ENCODE data around the gene WIPF3. TPM values are rescaled to one million over a fixed set of nuclear protein-coding genes. Genes with fewer than 3 reads are reported as not detected.

WIPF3 gene
- total RNA-seq, 1 experiment from 2014 or later, result not detected

DNA sequence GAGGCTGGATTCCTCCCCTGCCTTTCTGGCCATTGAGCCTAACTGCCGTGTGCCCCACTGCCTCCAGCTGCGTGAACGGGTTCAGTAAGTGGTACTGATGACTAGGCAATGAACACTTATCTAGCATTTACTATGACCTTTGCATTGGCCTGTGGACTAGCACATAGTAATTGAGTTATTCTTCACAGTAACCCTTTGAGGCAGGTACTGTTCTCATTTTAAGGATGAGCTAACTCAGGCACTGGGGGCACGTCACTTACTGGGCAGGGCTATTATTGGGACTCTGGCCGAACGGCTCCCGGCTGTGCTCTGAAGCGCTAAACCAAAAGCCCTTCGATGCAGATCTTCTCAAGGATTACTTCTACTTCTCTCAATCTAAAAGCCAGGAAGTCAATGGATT is 38.3 kb downstream of the WIPF3 start:
- DNase-seq (ENCODE audit: low spot score), result no peak

DNA sequence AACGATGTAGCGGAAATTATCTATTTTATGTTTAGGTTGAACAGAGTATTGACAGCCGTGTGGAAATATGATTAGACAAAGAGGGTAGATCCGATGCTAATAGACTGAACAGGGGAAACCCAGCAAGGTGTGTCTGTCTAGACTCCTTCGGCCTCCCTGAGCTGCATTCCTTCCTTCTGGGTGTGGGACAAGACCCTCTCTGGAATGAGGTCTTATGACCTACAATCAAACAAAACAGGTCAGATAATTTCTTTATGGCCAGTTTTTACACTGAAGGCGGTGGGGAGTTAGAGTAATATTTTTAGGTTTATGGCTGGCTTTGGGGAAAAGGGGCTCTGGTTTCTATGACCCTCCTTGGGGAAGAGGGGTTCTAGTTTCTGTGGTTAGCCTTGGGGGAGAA is 41.2 kb downstream of the WIPF3 start:
- no peak for DNase-seq (ENCODE audit: low spot score)

DNA sequence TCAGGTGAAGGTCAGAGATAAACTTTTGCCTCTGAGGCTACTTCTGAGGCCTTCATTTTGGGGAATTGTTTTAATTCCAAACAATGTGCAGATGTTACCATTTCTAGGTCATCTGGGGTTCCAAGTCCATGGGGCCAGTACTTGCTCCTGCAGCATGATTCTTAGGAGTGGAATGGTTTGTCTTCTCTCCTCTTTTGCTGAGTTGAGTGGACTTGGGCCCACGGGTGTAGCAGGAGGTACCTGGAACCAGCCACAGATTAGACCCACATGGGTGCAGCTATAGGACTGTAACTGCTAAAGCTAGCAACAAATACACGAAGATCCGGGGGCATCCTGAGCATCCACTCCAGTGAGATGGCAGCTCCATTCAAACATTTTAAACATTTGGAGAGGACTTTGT is 41.6 kb downstream of the WIPF3 start:
- DNase-seq (ENCODE audit: low spot score), result no peak

DNA sequence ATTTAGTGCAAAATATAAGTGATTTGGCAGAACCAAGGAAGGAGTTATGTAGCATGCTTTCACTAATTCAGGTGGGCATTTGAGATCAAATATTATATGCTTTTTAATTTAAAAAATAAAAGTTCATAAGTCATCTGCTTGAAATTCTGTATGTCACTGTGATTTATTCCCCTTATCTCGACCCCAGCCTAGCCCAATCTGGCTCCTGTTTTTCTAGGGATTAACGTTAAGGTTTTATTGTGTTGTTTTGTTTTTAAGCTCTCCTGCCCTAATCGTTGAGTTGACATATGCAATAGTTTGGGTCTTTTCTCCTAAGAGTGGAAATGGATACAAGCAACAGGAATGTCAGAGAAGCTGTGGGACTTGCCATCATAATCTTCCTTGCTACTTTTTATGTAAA is 42.6 kb downstream of the WIPF3 start:
- DNase-seq (ENCODE audit: low spot score), result no peak

DNA sequence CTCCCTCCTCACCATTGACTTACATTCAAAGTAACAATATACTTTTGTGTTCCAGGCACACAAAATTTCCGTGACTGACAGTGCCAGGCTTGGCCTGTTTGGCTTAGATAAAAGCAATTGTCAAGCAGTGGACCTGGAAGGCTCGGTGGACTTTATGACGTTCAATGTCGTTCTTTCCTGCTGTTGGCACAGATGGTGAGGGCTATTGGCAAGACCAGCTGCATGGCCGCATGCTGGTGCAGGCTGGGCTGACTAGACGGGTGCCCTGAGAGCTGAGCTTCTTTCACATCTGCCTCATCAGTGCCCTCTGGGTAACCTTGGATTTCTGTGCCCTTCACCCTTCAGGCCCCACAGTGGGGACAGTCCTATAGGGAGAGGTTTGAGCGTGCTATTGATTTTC is 45.2 kb downstream of the WIPF3 start:
- no peak for DNase-seq (ENCODE audit: low spot score)

DNA sequence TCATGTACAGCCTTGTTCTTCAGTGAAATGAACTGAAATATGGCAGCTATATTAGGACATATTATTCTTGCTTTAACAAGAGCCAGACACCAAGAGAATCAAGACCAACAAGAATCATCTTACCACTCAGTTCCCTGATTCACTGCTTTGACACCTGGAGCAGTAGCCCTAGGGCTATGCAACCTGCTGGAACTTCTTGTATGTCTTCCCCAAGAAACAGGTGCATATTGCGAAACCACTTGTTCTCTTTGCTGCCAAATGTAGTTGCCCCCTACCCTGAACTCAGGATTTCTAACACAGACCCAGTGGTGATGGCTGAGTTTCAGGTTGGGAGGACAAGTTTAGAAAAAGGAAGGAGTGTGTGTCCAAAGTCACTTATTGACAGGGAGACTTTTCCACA is 46.1 kb downstream of the WIPF3 start:
- DNase-seq (ENCODE audit: low spot score), result no peak

DNA sequence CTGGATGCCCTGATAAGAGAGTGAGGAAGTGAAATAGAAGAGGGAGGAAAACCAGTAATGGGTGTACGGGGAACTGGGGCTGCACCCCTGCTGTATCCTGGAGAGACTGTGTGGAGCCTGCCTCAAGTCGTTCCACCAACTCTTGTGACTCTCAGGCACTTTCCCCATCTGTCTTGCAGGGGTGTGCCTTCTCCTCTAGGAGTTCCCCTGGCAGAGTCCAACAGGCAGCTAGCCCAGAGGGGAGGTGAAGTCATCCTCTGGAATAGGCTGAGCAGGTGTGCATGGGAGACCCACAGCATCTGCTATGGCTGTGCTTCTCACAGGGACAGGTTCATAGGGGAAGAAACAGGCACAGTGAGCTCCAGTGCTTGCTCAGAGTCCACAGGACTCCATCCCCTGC is 46.8 kb downstream of the WIPF3 start:
- DNase-seq (ENCODE audit: low spot score), result no peak

DNA sequence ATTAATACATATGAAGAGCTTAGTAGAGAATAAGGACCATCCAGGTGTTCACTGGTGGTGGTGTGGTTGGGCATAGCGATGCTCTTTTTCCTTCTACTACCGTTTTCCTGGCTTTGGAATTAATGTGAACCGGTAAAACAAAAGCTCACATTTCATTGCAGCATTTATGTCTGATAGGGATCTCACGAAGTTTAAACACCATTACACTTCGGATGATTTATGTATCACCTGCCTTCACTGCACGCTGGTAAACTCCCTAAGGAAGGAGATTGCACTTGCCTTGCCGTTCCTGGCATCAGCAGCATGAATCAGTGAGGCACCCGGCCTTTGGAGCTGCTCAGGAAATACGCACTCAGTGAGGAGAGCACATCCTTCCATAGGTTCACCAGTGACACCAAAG is 47.5 kb downstream of the WIPF3 start:
- no peak for DNase-seq (ENCODE audit: low spot score)

DNA sequence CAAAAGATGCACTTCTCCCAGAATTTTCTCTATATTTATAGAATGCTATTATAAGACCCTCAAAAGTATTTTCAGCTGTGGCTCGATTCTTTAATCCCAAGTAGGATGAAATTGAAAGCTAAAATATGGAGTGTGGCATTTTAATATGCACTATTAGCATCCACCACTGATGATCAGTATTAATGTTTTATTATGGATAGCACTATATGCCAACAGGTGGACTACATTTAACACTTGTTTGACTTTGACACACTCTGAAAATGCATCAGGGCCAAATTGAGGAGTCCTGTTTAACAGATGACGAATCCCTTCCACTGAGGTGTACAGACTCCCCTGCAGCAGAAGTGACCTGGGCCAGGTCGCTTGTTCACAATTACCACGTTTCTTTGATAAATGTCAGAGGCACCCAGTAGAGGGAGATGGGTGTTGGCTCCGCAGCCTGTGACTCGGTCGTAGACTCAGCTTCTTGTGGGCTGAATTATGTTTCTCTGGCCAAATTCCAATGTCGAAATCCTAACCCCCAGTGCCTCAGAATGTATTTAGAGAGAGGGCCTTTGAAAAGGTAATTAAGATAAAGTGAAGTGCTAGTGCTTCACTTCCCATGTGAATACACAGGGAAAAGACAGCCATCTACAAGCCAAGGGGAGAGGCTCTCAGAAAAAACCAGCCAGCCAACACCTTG is 48.1 kb downstream of the WIPF3 start:
- DNase-seq (ENCODE audit: low spot score), result peak; percentile 34

DNA sequence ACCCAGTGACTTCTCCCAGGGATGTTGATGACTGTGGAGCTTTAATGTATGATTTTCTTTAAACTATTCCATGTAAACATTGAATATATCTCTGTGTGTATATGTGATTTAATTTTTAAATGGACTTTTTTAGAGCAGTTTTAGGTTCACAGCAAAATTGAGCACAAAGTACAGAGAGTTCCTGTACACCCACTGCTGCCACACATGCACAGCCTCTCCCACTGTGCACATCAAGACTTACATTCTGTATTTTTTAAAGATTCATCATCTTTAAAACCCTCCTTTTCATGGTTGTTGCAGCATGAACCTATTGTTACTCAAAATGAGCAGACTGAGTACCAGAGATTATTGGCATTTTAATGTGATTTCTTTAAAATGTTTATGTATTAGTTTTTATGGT is 51.3 kb downstream of the WIPF3 start:
- DNase-seq (ENCODE audit: low spot score), result no peak

DNA sequence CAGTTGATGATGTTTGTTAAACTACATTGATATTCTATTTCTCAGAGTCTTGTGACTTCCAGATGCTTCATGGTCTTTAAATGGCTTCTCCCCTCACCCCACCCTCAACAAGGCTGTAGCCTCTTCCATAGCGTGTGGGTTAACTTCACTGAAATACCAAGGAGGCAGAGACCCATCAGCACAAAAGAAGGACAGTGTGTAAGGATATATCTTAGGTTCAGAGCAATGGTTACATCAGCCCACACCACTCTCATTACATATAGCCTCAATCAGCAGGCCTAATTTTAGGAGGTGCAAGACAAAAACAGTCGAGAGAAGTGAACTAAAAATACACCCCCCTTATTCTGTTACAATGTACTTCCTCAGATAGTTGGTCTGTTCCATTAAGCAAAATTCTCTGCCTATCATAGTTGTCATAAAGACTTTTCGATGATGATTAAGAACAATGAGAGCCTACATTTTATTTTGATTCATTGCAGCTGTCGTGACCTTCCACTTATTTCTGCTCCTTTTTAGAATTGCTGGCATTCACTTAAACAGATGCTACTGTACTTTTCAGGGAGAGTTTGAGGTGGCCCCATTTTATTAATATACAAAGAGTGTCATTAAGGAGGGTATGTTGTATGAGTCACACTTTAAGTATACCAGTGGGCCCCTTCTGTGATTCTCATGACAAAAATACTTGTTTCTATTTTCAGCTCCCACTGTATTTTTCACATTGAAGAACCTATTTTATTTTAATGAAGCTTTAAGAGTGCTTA is 52.1 kb downstream of the WIPF3 start:
- no peak for DNase-seq (ENCODE audit: low spot score)

DNA sequence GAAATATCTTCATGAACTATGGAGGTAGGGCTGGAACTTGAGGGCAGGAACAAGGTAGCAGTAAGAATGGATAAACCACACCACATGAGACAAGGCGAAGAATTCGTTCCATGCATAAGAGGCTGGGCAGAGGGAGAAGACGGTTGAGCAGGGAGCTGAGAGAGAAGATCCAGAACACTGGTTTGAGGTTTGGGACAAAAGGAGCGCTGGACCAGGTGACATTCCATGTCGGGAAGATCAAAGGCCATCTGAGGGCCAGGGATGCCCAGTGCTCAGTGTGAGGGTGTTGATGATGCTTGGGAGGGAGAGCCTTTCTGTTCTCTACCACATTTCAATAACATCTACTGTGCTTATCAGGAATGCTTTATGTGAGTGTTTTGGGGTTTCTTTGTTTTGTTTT is 52.8 kb downstream of the WIPF3 start:
- no peak for DNase-seq (ENCODE audit: low spot score)

DNA sequence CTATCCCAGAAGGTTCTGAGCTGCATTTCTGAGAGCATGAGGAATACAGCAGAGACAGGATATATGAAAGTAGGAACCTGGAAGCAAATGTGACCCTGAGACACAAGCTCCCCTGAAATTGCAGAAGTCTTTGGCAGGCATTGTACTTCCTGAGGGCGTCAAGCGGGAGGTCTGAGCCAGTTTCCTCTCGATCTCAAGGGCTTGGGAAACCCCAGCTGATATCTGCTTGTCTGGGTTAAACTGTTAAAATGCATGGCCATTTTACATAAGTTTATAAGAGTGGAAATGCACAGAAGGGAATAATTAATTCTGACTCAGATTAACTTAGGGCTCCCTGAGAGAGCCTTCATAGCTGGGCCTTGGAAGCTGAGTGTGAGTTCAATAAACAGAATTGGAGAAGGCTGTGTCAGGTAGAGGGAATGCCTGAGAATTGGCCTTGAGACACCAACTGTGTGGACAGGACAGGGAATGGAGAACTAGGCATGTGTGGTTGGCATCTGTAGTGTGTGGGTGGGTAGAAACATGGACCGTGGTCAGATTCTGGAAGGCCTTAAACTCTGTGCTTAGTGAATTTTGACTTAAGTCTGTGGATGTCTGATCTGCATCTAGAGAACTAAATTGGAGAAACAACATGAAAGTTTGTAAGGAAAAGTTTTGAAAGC is 53.3 kb downstream of the WIPF3 start:
- no peak for DNase-seq (ENCODE audit: low spot score)

DNA sequence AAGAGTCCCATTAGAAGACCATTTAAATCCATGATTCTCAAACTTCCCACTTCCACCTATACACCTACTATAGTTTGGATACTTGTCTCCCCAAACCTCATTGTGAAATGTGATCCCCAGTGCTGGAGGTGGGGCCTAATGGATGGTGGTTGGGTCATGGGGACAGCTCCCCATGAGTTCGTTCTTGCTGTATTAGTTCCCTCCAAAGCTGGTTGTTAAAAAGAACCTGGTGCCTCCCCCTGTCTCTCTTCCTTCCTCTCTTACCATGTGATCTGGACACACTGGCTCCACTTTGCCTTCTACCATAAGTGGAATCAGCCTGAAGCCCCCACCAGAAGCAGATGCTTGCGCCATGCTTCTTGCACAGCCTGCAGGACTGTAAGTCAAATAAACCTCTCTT is 53.9 kb downstream of the WIPF3 start:
- DNase-seq (ENCODE audit: low spot score), result no peak

DNA sequence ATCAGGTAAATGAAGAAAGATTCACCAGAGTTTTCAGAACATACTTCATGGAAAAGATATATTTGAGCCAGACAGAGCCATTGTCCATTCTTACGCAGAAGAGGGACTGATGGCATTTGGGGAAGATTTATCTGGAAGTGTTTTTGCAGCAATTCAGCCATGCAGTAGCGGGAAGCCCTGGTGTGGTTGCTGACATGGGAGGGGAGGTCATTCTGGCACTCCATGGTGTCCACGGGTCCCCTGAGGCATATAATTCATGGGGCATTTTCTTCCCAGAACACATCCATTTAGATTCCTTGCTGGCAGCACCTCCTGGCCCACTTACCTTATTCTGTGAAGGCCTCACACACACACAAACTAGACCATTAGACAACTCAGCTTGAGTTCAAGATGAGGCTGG is 55.6 kb downstream of the WIPF3 start:
- no peak for DNase-seq (ENCODE audit: low spot score)

DNA sequence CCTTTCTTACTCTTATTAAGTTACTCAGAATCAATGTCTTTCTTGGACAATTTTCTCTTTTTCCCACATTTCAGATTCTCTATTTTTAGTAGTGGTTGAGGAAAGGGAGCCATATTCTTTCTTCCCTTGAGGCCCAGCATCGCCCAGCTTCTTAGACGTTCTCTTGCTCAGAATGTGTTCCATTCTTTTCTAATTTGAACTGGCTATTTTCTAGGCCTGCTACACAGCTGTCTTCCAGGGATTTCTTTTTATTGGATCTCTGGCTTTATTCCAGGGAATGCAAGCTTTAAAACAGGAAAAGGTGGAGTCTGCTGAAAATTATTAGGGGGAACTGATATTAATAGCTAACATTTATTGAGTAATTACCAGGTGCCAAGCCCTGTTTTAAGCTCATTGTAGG is 58.3 kb downstream of the WIPF3 start:
- no peak for DNase-seq (ENCODE audit: low spot score)

DNA sequence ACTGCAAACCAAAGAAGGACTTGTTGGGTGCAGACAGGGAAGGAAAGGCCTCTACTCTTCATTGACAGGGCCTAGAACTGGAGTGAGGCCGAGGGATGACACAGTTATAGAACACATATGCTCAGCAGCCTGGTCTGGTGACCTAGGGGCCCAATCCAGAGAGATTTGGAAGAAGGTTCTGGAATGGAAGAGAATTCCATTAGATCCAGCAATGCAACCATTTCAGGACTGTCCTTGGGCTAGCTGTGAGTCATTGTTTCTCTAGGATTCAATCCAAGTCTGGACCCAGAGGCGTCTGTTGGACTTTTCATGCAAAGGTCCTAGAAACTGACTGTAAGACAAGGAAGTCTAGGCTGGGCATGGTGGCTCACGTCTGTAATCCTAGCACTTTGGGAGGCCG is 59.2 kb downstream of the WIPF3 start:
- peak; percentile 84 for DNase-seq (ENCODE audit: low spot score)

DNA sequence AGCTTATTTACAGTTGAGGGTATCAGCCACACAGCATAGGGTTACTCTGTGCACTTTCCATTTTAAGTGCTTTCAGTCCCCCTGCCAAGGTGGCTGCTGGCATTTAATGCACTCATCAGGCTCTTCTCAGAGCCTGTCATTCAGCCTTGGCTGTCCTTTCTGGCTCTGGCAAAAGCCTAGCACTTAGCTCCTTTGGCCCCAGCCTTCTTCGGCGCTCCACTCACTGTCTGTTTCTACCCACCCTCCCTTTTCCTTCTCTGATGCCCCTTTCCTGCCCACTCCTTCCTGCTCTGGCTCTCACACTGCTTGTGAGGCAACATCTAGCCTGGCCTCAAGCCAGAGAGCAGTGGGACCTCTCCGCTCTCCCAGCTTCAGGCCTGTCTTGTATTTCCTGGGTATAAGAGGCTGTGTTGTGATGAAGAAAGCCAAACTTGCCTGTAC is 60.2 kb downstream of the WIPF3 start:
- no peak for DNase-seq (ENCODE audit: low spot score)

DNA sequence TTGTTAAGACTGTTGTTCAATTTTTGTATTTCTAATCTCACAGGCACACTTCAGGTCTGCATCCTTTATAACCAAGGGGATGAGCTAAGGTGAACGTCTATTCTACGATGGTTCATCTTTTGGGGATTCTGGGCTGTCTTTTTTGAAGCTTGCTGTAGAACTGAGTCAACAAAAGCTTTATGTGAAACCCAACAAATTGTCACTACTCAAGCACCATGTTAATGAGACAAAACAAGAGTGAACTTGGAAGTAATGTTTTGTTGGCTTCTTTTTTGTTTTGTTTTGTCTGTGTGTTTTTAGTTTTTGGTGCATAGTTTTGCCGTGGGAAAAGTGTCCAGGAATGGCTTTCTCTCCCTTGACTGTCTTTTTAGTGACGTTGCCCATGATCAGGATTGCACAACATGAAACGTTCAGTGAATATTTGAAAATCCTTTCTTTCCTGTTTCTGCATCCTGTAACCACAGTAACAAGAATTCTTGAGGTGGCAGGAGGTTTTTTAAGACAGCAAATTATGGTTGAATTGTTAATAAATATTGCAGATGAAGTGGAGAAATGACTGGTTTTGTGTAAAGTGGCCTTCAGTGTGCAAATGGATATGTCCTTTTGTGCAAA is 65.6 kb downstream of the WIPF3 start:
- no peak for DNase-seq (ENCODE audit: low spot score)

DNA sequence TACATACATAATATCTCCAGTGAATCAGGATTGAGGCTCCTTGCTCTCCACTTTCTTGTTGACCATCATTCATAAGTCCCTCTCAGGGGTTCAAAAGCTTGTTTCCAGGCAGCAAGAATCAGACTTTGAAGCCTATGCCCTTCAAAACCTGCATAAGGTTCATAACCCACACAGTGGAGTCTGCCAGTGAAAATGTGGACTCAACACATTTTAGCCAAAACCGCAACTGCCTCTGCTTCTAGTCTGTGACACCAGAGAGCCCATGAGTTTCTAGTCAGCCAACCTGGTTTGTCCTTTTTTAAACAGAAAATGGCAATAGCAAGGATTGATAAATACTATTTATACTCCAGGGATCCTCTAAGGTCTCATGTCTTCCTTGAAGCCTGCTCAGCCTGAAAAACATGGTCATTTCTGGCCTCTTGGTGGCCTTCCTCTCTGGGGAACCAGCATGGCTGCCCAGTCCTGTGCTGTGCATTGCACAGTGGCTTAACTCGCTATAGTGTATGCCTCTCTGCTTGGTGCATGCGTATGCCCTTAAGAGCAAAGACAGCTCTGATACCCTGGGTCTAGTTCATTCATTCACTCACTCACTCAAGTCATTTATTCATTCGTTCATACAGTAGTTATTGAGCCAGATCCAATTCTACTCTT is 67.5 kb downstream of the WIPF3 start:
- DNase-seq (ENCODE audit: low spot score), result no peak

DNA sequence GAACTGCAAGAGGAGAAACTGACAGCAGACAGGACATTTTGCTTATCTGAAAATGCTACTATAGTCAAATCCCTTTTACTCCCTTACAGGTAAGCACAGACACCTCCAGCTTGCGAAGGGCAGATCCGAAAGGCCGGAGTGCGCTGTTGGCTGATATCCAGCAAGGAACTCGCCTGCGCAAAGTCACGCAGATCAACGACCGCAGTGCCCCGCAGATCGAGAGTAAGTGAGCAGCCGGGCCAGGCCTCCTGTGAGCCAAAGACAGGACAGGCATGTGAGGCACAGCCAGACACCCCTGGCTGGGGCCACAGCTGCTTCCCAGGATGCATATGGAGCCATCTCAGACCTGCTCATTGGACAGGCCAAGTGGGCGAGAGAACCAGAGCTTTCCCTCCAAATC is 69.4 kb downstream of the WIPF3 start:
- DNase-seq (ENCODE audit: low spot score), result no peak

DNA sequence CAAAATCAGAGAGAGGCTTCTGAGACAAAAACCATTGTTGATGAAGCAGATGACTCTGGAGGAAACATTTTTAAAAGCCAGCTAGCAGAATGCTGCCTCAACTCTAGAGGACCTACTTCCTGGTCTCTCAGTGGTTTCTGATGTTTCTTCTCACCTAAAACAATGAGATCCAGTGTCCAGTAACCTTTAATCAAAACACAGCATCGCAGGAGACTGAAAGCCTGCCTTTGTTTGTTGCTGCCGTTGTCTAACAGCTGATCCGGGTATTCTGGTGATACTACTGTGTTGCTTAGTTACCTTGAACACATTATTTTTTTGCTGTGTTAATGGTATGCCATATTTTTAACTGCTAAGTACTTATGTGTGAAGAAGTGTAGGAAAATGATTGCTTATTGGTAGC is 70.9 kb downstream of the WIPF3 start:
- no peak for DNase-seq (ENCODE audit: low spot score)
